Cardiac fibroblast (primary cell): ENCODE results near the gene CHPF2.

Experiments
- DNase-seq, 2 donors: peaks; one replicate each; pipeline versions ENCODE4 v3.0.0 to v3.0.0-alpha.2; 2010; ENCODE audit warnings: low read depth in 2 of 2
- H3K4me3 ChIP-seq, 2 donors: replicated peaks in 1 of 2; 1 replicate in 1 of 2; 2 replicates in 1 of 2; pipeline ENCODE4 v1.5.1; 2011; ENCODE audit warnings: low read depth in 2 of 2, low read length in 2 of 2, mild to moderate bottlenecking in 2 of 2, moderate library complexity in 1 of 2
- TF ChIP-seq, protein P1 (sequence below): IDR thresholded peaks from one replicate; pipeline ENCODE4 v1.5.1; 2011; ENCODE audit warnings: low read depth, mild to moderate bottlenecking, low read length, inconsistent platforms

Gene CHPF2

DNA sequence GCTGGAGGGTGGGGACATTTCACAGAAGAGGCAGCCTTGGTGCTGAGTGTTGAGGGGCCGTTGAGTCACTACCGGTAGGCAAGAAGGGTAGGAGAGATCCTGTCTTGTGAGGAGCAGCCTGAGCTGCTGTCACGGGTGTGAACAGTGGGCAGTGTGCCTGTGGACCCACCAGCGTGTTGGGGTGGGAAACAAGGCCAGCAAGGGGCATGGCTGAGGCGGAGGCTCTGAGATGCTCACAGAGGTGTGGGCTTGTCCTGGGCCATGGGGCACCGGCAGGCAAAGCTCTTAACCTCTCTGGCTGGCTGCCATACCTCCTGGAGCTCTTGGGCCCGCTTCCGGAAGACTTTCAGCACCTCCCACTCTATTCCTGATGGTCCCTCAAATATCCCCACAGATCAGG is 49.8 kb downstream of the CHPF2 start:
- no peak for DNase-seq
- TF ChIP-seq, protein P1, sequence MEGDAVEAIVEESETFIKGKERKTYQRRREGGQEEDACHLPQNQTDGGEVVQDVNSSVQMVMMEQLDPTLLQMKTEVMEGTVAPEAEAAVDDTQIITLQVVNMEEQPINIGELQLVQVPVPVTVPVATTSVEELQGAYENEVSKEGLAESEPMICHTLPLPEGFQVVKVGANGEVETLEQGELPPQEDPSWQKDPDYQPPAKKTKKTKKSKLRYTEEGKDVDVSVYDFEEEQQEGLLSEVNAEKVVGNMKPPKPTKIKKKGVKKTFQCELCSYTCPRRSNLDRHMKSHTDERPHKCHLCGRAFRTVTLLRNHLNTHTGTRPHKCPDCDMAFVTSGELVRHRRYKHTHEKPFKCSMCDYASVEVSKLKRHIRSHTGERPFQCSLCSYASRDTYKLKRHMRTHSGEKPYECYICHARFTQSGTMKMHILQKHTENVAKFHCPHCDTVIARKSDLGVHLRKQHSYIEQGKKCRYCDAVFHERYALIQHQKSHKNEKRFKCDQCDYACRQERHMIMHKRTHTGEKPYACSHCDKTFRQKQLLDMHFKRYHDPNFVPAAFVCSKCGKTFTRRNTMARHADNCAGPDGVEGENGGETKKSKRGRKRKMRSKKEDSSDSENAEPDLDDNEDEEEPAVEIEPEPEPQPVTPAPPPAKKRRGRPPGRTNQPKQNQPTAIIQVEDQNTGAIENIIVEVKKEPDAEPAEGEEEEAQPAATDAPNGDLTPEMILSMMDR, result no peak
- no peak overlapping the region for H3K4me3 ChIP-seq

DNA sequence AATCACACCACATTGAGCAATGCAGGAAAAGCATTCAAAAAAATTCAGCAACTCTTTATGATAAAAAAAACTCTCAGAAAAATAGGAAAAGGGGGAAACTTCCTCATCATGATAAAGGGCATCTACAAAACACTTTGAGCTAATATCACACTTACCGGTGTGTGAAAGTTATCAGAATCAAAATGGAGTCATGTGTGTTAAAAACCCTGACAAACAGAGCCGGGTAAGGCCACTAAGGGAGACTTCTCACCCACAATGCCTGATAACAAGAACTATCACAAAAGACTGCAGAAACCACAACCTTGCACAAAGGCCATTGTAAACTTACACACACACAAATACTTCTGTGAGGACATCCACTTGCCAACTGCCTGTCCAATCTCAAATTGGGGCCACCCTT is 51.0 kb downstream of the CHPF2 start:
- H3K4me3 ChIP-seq, result no peak overlapping the region
- TF ChIP-seq, protein P1, result no peak
- no peak for DNase-seq

DNA sequence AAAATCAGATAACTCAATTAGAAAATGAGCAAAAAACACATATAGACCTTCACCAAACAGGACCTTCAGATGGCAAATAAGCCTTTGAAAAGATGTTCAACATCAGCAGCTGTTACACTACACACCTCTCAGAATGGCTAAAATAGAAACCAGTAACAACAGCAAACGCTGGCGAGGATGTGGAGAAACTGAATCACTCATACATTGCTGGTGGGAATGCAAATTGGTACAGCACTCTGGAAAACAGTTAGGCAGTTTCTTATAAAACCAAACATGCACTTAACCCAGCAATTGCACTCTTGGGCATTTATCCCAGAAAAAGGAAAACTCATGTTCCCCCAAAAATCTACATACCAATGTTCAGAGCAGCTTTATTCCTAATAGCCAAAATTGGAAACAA is 53.9 kb downstream of the CHPF2 start:
- peak in 1 of 2 donors; percentile 13 for DNase-seq
- TF ChIP-seq, protein P1, result no peak
- no peak overlapping the region for H3K4me3 ChIP-seq
